DOHH2 (cell line): ENCODE results near the gene MAPK11.

ENCODE experiments used
- H3F3A ChIP-seq: fragments of 200-600 bp; sonication (generic), shearing (Covaris generic); 2 replicates; pipeline ENCODE4 v1.6.0; 2016; ENCODE audit warnings: antibody characterized with exemption, mild to moderate bottlenecking; ENCODE audit not compliant: control insufficient read depth, insufficient read depth
- H3K27ac ChIP-seq: fragments of 200-600 bp; sonication (generic); 2 replicates; pipeline ENCODE4 v1.5.1; 2014; ENCODE audit warnings: low read depth, mild to moderate bottlenecking, low read length, moderate library complexity
- H3K27me3 ChIP-seq: fragments of 200-600 bp; sonication (generic); 2 replicates; pipeline ENCODE4 v1.6.1; 2014; ENCODE audit warnings: mild to moderate bottlenecking, low read length, mixed read lengths; ENCODE audit not compliant: control insufficient read depth
- H3K36me3 ChIP-seq: fragments of 200-600 bp; sonication (generic); 2 replicates; pipeline ENCODE4 v1.6.1; 2014; ENCODE audit warnings: mild to moderate bottlenecking, low read length, moderate library complexity, mixed read lengths; ENCODE audit not compliant: control insufficient read depth
- H3K4me1 ChIP-seq: fragments of 200-600 bp; sonication (generic); 2 replicates; pipeline ENCODE4 v1.6.1; 2014; ENCODE audit warnings: mild to moderate bottlenecking, low read length, mixed read lengths; ENCODE audit not compliant: control insufficient read depth
- H3K4me2 ChIP-seq: fragments of 200-600 bp; sonication (generic); 2 replicates; pipeline ENCODE4 v1.6.0; 2014; ENCODE audit warnings: mild to moderate bottlenecking, low read length, moderate library complexity
- H3K4me3 ChIP-seq: fragments of 200-600 bp; sonication (generic); 2 replicates; pipeline ENCODE4 v1.5.1; 2014; ENCODE audit warnings: mild to moderate bottlenecking, low read length, mixed read lengths
- H3K79me2 ChIP-seq: fragments of 200-600 bp; sonication (generic); 2 replicates; pipeline ENCODE4 v1.6.1; 2014; ENCODE audit warnings: mild to moderate bottlenecking, low read length, mixed read lengths; ENCODE audit not compliant: control insufficient read depth
- H3K9me2 ChIP-seq: fragments of 200-600 bp; sonication (generic); replicated peaks from 2 replicates; pipeline ENCODE4 v1.6.1; 2014; ENCODE audit warnings: mild to moderate bottlenecking, low read length, mixed read lengths; ENCODE audit not compliant: control insufficient read depth
- H3K9me3 ChIP-seq: fragments of 200-600 bp; sonication (generic); 2 replicates; pipeline ENCODE4 v1.6.1; 2014; ENCODE audit warnings: antibody characterized with exemption, low read length, mixed read lengths; ENCODE audit not compliant: control insufficient read depth, insufficient read depth
- H4K20me1 ChIP-seq: fragments of 200-600 bp; sonication (generic); 2 replicates; pipeline ENCODE4 v1.6.0; 2014; ENCODE audit warnings: low read depth, mild to moderate bottlenecking, antibody characterized with exemption, low read length, moderate library complexity; ENCODE audit not compliant: control insufficient read depth, insufficient read depth
- EZH2phosphoT487 ChIP-seq: fragments of 200-600 bp; sonication (generic); IDR thresholded peaks from 2 replicates; pipeline ENCODE4 v1.6.1; 2017; ENCODE audit warnings: borderline replicate concordance, mild to moderate bottlenecking, antibody characterized with exemption, low read length, moderate library complexity, mixed read lengths
- TF ChIP-seq, protein P1 (sequence below): fragments of 200-600 bp; sonication (generic); IDR thresholded peaks from one replicate; pipeline ENCODE4 v1.5.1; 2014; ENCODE audit warnings: antibody characterized with exemption, mild to moderate bottlenecking, low read depth, low read length; ENCODE audit not compliant: poor library complexity, severe bottlenecking

Gene MAPK11

GRCh38 chr22:50308597-50308935, 38.4 kb upstream of the MAPK11 start:
- H3K27me3 ChIP-seq, result no peaks in the 10 kb centered on the region
- H4K20me1 ChIP-seq, result peaks cover 7% of the 10 kb centered on the region
- peak overlapping the region; percentile 80 for H3K4me2 ChIP-seq
- peak overlapping the region; percentile 79 for H3K27ac ChIP-seq
- peaks cover 32% of the 10 kb centered on the region for H3F3A ChIP-seq
- TF ChIP-seq EZH2phosphoT487, result no peak
- TF ChIP-seq, protein P1, sequence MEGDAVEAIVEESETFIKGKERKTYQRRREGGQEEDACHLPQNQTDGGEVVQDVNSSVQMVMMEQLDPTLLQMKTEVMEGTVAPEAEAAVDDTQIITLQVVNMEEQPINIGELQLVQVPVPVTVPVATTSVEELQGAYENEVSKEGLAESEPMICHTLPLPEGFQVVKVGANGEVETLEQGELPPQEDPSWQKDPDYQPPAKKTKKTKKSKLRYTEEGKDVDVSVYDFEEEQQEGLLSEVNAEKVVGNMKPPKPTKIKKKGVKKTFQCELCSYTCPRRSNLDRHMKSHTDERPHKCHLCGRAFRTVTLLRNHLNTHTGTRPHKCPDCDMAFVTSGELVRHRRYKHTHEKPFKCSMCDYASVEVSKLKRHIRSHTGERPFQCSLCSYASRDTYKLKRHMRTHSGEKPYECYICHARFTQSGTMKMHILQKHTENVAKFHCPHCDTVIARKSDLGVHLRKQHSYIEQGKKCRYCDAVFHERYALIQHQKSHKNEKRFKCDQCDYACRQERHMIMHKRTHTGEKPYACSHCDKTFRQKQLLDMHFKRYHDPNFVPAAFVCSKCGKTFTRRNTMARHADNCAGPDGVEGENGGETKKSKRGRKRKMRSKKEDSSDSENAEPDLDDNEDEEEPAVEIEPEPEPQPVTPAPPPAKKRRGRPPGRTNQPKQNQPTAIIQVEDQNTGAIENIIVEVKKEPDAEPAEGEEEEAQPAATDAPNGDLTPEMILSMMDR, result no peak
- peak overlapping the region; percentile 57 for H3K4me3 ChIP-seq
- H3K4me1 ChIP-seq, result peaks cover 77% of the 10 kb centered on the region
- H3K36me3 ChIP-seq, result peaks cover 25% of the 10 kb centered on the region
- no peaks in the 10 kb centered on the region for H3K9me3 ChIP-seq
- H3K9me2 ChIP-seq, result no peaks in the 10 kb centered on the region
- H3K79me2 ChIP-seq, result peaks cover 37% of the 10 kb centered on the region

DNA sequence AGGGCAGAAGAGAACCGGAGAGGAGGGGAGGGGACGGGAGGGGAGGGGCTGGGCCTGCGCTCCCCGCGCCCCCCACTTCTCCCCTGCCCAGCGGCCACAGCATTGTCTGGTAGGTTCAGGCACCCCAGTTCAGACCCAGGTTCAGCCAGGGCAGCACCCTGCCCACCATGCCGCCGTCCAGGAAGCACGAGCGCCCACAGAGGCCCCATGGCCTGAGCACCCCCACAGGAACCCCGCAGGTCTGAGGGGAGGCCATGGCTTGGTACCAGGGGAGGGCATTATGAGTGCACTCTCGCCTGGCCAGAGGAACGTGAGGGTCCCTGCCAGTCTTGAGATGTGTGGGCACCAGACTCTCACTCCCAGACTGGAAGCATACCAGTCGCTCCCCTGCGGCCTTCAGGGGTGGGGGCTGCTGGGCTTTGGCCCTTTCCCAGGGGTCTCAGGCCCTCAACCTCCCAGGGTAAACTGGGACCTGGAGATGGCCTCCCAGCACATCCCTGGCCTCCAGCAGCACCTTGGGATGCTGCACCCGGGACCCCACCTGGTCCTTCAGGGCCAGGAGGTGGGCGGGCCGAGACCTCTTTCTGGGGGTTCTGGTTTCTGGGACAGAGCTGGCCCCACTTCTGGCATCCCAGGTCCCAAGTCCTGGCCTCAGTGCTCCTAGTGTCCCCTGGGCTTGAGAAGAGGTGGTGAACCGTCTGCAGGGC, 37.9 kb upstream of the MAPK11 start:
- Histone ChIP-seq H3K9me2 (no peaks in the 10 kb centered on the region), H4K20me1 (peaks cover 8% of the 10 kb centered on the region), H3F3A (peaks cover 34% of the 10 kb centered on the region), H3K27me3 (no peaks in the 10 kb centered on the region), H3K4me1 (peaks cover 78% of the 10 kb centered on the region), H3K27ac (peak overlapping the region; percentile 79), H3K9me3 (no peaks in the 10 kb centered on the region), H3K79me2 (peaks cover 39% of the 10 kb centered on the region), H3K4me2 (peak overlapping the region; percentile 80), H3K4me3 (peak overlapping the region; percentile 57), H3K36me3 (peaks cover 28% of the 10 kb centered on the region)
- TF ChIP-seq, protein P1, result no peak
- no peak for TF ChIP-seq EZH2phosphoT487

GRCh38 chr22:50306753-50307749, 36.9 kb upstream of the MAPK11 start, which contains the start of gene PLXNB2:
Gene PLXNB2, minus strand, starts transcription at chr22:50307646. Its CDS starts 17,062 bp downstream, at chr22:50290584.
- Histone ChIP-seq H3K27me3 (no peaks in the 10 kb centered on the region), H3K36me3 (peaks cover 34% of the 10 kb centered on the region), H3F3A (peaks cover 37% of the 10 kb centered on the region), H3K9me2 (no peaks in the 10 kb centered on the region), H3K27ac (peak within 1 kb of the TSS; percentile 88), H3K9me3 (no peaks in the 10 kb centered on the region), H4K20me1 (peaks cover 8% of the 10 kb centered on the region), H3K79me2 (peaks cover 49% of the 10 kb centered on the region), H3K4me1 (peaks cover 79% of the 10 kb centered on the region), H3K4me3 (peak within 1 kb of the TSS; percentile 97), H3K4me2 (peak within 1 kb of the TSS; percentile 99)
- TF ChIP-seq EZH2phosphoT487, result no peak
- TF ChIP-seq, protein P1, result no peak
